ENCODE data around the gene APPBP2. TPM values are rescaled to one million over a fixed set of nuclear protein-coding genes. Genes with fewer than 3 reads are reported as not detected.

Gene APPBP2
- total and polyA plus RNA-seq, 2 of the 8 experiments (the other 6 are each of a cell fraction or from before 2014, with no cell fraction given) = 3.3 to 18.0 TPM

DNA sequence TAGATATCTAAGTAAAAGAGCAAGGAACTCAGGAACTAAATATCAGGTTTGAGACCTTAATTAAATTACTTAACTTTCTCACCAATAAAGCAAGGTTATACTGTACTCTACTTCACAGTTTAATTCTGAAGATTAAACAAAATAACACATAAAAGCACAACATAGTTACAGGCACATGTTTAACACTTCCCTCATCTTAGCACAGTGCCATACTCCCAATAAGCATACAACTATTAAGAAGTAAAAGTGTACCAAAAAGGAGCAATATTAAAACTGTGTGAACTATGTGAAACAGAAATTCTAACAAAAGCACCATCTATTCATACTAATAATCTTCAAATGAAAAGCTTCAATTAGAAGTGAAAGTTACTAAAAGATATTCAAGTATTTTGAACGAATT is 2.2 kb downstream of the APPBP2 start (continued):
- TF ChIP-seq ATF2 (IDR thresholded peaks at IDR 0.05; ENCODE audit: low read length) (no peak), RAD21 (IDR thresholded peaks at IDR 0.05 in 1 of 2, conservative IDR thresholded peaks at IDR 0.05 in 1 of 2; ENCODE audit: low read depth in 2 of 2, low read length in 2 of 2) (no peak), E2F6 (IDR thresholded peaks at IDR 0.05) (no peak), TEAD4 (IDR thresholded peaks at IDR 0.05; ENCODE audit: low read depth, low read length) (no peak), RBBP5 (IDR thresholded peaks at IDR 0.05; ENCODE audit: borderline replicate concordance, low read depth, low read length) (no peak)

Data from H1 (cell line).